Glutamatergic neuron (in vitro differentiated cells): ENCODE measurements around the gene AGPAT3. TPM values are rescaled to one million over a fixed set of nuclear protein-coding genes. Genes with fewer than 3 reads are reported as not detected.

Experiments used
- DNase-seq: peaks from one replicate; pipeline ENCODE4 v3.0.0; 2022
- H3K27ac Mint-ChIP-seq: one replicate; pipeline ENCODE4 v1.8.0; 2020; ENCODE audit warnings: mild to moderate bottlenecking, mixed read lengths, inconsistent platforms; ENCODE audit not compliant: unreplicated experiment
- H3K27me3 Mint-ChIP-seq: one replicate; pipeline ENCODE4 v1.8.0; 2020; ENCODE audit warnings: mild to moderate bottlenecking, moderate library complexity, mixed read lengths, inconsistent platforms; ENCODE audit not compliant: unreplicated experiment
- H3K36me3 Mint-ChIP-seq: one replicate; pipeline ENCODE4 v1.8.0; 2020; ENCODE audit warnings: mild to moderate bottlenecking, mixed read lengths, inconsistent platforms; ENCODE audit not compliant: unreplicated experiment
- H3K4me1 Mint-ChIP-seq: one replicate; pipeline ENCODE4 v1.8.0; 2020; ENCODE audit warnings: mild to moderate bottlenecking, low read depth, mixed read lengths, inconsistent platforms; ENCODE audit not compliant: unreplicated experiment
- H3K4me3 Mint-ChIP-seq: one replicate; pipeline ENCODE4 v1.8.0; 2020; ENCODE audit warnings: mild to moderate bottlenecking, mixed read lengths, inconsistent platforms; ENCODE audit not compliant: unreplicated experiment
- H3K9me3 Mint-ChIP-seq: one replicate; pipeline ENCODE4 v1.8.0; 2020; ENCODE audit warnings: mild to moderate bottlenecking, moderate library complexity, mixed read lengths, inconsistent platforms; ENCODE audit not compliant: unreplicated experiment
- CTCF ChIP-seq: fragments of 200-600 bp; sonication (generic); IDR thresholded peaks from one replicate; pipeline ENCODE4 v1.5.0; 2021; ENCODE audit not compliant: partially characterized antibody, unreplicated experiment
- total RNA-seq: library from RNA; stranded (reverse); fragmentation: NEBNext Ultra II Directional; extraction: Animal tissue kit (Norgen Biotek cat#: 25700); gene quantifications from one replicate; pipeline ENCODE4 v1.2.1, GENCODE V29; 2021; ENCODE audit not compliant: unreplicated experiment

Gene AGPAT3
- total RNA-seq, 1 donor from 2014 or later, result 12.6 TPM

GRCh38 chr21:43926196-43926595 lies 61.2 kb downstream of the AGPAT3 start:
- peaks cover 6% of the 10 kb centered on the region for H3K27me3 Mint-ChIP-seq

GRCh38 chr21:43927591-43928221 lies 62.7 kb downstream of the AGPAT3 start:
- peaks cover 19% of the 10 kb centered on the region for H3K4me1 Mint-ChIP-seq
- peaks cover 1% of the 10 kb centered on the region for H3K9me3 Mint-ChIP-seq
- H3K4me3 Mint-ChIP-seq, result no peak overlapping the region
- TF ChIP-seq CTCF, result no peak
- no peaks in the 10 kb centered on the region for H3K36me3 Mint-ChIP-seq
- H3K27me3 Mint-ChIP-seq, result peaks cover 9% of the 10 kb centered on the region
- no peak overlapping the region for H3K27ac Mint-ChIP-seq
- no peak for DNase-seq

More at GRCh38 chr21:43926196-43926595, 61.2 kb downstream of the AGPAT3 start:
- Mint-ChIP-seq H3K4me3 (no peak overlapping the region), H3K4me1 (peaks cover 20% of the 10 kb centered on the region), H3K27ac (no peak overlapping the region), H3K36me3 (no peaks in the 10 kb centered on the region), H3K9me3 (peaks cover 1% of the 10 kb centered on the region)
- no peak for DNase-seq
- TF ChIP-seq CTCF, result no peak

GRCh38 chr21:43928222-43929125 lies 63.5 kb downstream of the AGPAT3 start:
- TF ChIP-seq CTCF, result no peak
- Mint-ChIP-seq H3K4me1 (peaks cover 26% of the 10 kb centered on the region), H3K9me3 (peaks cover 6% of the 10 kb centered on the region), H3K36me3 (no peaks in the 10 kb centered on the region), H3K4me3 (no peak overlapping the region), H3K27ac (no peak overlapping the region), H3K27me3 (peaks cover 12% of the 10 kb centered on the region)
- DNase-seq, result no peak

GRCh38 chr21:43929217-43929971 lies 64.4 kb downstream of the AGPAT3 start:
- H3K27ac Mint-ChIP-seq, result peak overlapping the region; percentile 25
- peak overlapping the region; percentile 54 for H3K4me3 Mint-ChIP-seq
- peaks cover 14% of the 10 kb centered on the region for H3K27me3 Mint-ChIP-seq
- H3K9me3 Mint-ChIP-seq, result peaks cover 6% of the 10 kb centered on the region
- no peaks in the 10 kb centered on the region for H3K36me3 Mint-ChIP-seq
- TF ChIP-seq CTCF, result no peak
- peaks cover 29% of the 10 kb centered on the region for H3K4me1 Mint-ChIP-seq
- DNase-seq, result no peak
